Measurements from ENCODE around the gene CLEC20A. TPM values are rescaled to one million over a fixed set of nuclear protein-coding genes. Genes with fewer than 3 reads are reported as not detected.
A peak's percentile ranks its signal among the peaks of the same experiment; 100 is the strongest.

CLEC20A gene
- total RNA-seq, 8 experiments from 2014 or later = 0.21 to 3.1 (median 0.50) TPM; not detected in 2

DNA sequence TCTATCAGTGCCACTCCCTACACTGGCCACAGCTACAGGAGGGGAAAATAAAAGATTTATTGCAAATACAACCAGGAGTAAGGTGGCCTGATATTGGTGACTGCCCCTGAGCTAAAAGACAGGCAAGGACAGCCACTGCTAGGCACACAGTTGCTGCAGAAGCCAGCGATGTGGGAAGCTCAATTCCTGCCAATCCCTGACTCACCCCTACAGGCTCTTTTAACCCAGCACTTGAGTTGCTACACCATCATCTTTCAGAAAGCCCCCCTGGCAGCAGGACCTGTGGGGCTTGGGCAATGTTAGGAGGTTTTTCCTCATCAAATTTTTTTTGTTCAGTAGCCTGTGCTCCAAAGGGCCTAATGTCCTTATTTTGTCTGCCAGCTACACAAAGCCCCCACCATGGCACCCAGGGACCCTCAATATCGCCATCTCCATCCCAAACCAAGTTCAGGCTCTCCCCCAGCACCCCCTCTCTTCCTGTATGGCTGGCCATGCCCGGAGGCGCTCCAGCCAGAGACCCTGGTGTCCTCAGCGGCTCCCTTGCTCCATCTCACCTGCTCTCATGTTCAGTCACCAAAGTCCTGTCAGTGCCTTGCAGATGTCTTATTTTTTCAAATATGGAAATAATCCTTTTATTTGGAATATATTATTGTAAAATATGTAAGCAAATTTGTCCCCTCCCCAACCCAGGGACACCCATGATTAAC lies 13.4 kb downstream of the CLEC20A start:
- H3K4me1 ChIP-seq (replicated peaks in 1 of 2) = no peaks in the 10 kb centered on the region
- no peak overlapping the region for H3K4me3 ChIP-seq
- in situ Hi-C loops (cut with MboI; ENCODE audit: low pct_unique_long_range_greater_than_20kb in 2 of 9, low sequenced_read_pairs in 9 of 9, unreplicated experiment in 9 of 9) = no loop called here
- 75 to 100% (median 97%) methylated on average over 1 to 5 of the region's 5 CpGs; no CpG with 5 or more reads in 3 of the 10 experiments for WGBS, 10 experiments
- H3K27ac ChIP-seq = no peak overlapping the region
- ATAC-seq (replicated peaks in 6 of 8) = peak in 1 of 8 experiments; percentile 19

GRCh38 chr1:178477841-178478240 lies 18.9 kb downstream of the CLEC20A start:
- WGBS, 10 experiments = 43 to 91% (median 58%) methylated on average over 1 of the region's 1 CpG; no CpG with 5 or more reads in 1 of the 10 experiments
- H3K27ac ChIP-seq = no peak overlapping the region
- in situ Hi-C loops (cut with MboI; ENCODE audit: low pct_unique_long_range_greater_than_20kb in 2 of 9, low sequenced_read_pairs in 9 of 9, unreplicated experiment in 9 of 9) = no loop called here
- ATAC-seq (replicated peaks in 6 of 8) = peak in 1 of 8 experiments; percentile 25
- no peak overlapping the region for H3K4me3 ChIP-seq
- H3K4me1 ChIP-seq (replicated peaks in 1 of 2) = no peaks in the 10 kb centered on the region

DNA sequence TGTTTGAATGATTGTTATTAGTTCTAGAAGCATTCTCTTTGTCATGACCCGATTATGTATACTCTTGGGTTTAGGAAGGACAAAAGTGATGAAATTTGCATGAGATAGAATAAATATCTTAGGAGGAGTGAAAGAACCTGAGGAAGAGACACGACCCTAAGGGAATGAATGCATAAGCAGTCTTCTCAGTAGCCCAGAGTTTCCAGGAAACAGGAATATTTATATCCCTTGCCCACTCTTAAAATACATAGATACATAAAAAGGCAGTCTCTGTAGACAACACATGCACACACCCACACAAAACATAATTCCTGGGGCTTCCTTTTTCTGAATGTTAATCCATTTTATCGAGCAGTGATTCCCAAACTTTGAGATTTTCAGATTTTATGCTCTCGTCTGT lies 19.4 kb downstream of the CLEC20A start:
- in situ Hi-C loops (cut with MboI; ENCODE audit: low pct_unique_long_range_greater_than_20kb in 2 of 9, low sequenced_read_pairs in 9 of 9, unreplicated experiment in 9 of 9) = no loop called here
- H3K27ac ChIP-seq = no peak overlapping the region
- peak in 3 of 8 experiments; percentile 81 to 99 (median 87) for ATAC-seq (replicated peaks in 6 of 8)
- WGBS, 10 experiments = 21 to 87% (median 68%) methylated on average over 2 to 4 of the region's 4 CpGs
- H3K4me1 ChIP-seq (replicated peaks in 1 of 2) = no peaks in the 10 kb centered on the region
- H3K4me3 ChIP-seq = no peak overlapping the region

- Histone ChIP-seq H3K4me1 (replicated peaks in 1 of 2) (no peaks in the 10 kb centered on the region), H3K27ac (no peak overlapping the region), H3K4me3 (no peak overlapping the region)
- in situ Hi-C loops (cut with MboI; ENCODE audit: low pct_unique_long_range_greater_than_20kb in 2 of 9, low sequenced_read_pairs in 9 of 9, unreplicated experiment in 9 of 9) = no loop called here
- ATAC-seq (replicated peaks in 6 of 8) = no peak
Observed at GRCh38 chr1:178472531-178472930, 24.2 kb downstream of the CLEC20A start.

- 54 to 98% (median 90%) methylated on average over 1 to 5 of the region's 5 CpGs for WGBS, 10 experiments
- in situ Hi-C loops (cut with MboI; ENCODE audit: low pct_unique_long_range_greater_than_20kb in 2 of 9, low sequenced_read_pairs in 9 of 9, unreplicated experiment in 9 of 9) = no loop called here
- no peak overlapping the region for H3K4me3 ChIP-seq
- peak in 1 of 8 experiments; percentile 74 for ATAC-seq (replicated peaks in 6 of 8)
- no peak overlapping the region for H3K27ac ChIP-seq
- no peaks in the 10 kb centered on the region for H3K4me1 ChIP-seq (replicated peaks in 1 of 2)
Observed at GRCh38 chr1:178470411-178470960, 26.3 kb downstream of the CLEC20A start.

DNA sequence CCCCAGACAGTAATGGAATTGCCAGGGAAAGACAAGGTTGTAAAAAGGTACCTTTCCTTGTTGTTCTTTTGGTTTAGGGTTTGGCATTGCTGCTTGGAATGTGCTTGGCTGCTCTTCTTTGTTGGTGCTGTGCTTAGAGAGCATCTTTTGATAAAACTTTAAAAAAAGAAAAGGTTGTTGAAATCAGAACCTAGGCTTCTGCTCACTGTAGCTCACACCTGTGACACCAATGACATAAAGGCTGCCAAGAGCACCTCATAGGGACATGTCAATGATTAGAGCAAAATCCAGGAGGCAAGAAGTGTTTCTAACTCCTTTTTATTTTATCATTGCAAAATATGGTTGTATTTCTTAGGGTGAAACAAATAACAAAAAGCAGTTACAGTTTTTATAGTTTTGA lies 28.9 kb downstream of the CLEC20A start:
- ATAC-seq (replicated peaks in 6 of 8) = no peak
- Histone ChIP-seq H3K4me3 (no peak overlapping the region), H3K4me1 (replicated peaks in 1 of 2) (no peaks in the 10 kb centered on the region), H3K27ac (no peak overlapping the region)
- in situ Hi-C loops (cut with MboI; ENCODE audit: low pct_unique_long_range_greater_than_20kb in 2 of 9, low sequenced_read_pairs in 9 of 9, unreplicated experiment in 9 of 9) = no loop called here

GRCh38 chr1:178465011-178465410 lies 31.8 kb downstream of the CLEC20A start:
- in situ Hi-C loops (cut with MboI; ENCODE audit: low pct_unique_long_range_greater_than_20kb in 2 of 9, low sequenced_read_pairs in 9 of 9, unreplicated experiment in 9 of 9) = no loop called here
- Histone ChIP-seq H3K4me1 (replicated peaks in 1 of 2) (peaks cover 0 to 11% of the 10 kb centered on the region in 2 donors), H3K27ac (no peak overlapping the region), H3K4me3 (no peak overlapping the region)
- ATAC-seq (replicated peaks in 6 of 8) = peak in 2 of 8 experiments; percentile 4 to 62

GRCh38 chr1:178464566-178464965 lies 32.2 kb downstream of the CLEC20A start:
- no peak overlapping the region for H3K4me3 ChIP-seq
- in situ Hi-C loops (cut with MboI; ENCODE audit: low pct_unique_long_range_greater_than_20kb in 2 of 9, low sequenced_read_pairs in 9 of 9, unreplicated experiment in 9 of 9) = no loop called here
- H3K4me1 ChIP-seq (replicated peaks in 1 of 2) = peaks cover 0 to 11% of the 10 kb centered on the region in 2 donors
- no peak for ATAC-seq (replicated peaks in 6 of 8)
- no peak overlapping the region for H3K27ac ChIP-seq

DNA sequence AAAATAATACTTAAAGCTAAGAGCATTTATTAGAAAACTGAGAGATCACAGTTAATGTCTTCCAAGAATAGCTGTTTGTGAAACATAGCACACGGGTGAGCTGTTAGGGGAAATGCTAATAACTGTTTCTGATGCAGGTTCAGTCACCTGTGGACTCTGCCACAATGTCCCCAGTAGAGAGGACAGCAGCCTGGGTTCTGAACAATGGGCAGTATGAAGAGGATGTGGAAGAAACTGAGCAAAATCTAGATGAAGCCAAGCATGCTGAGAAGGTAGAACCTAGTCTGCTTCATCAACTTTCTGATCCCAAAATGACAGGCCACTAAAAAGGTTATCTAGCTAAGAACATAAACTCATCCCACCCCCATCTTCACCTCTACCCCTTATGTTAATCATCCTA lies 32.6 kb downstream of the CLEC20A start:
- in situ Hi-C loops (cut with MboI; ENCODE audit: low pct_unique_long_range_greater_than_20kb in 2 of 9, low sequenced_read_pairs in 9 of 9, unreplicated experiment in 9 of 9) = no loop called here
- no peak overlapping the region for H3K27ac ChIP-seq
- ATAC-seq (replicated peaks in 6 of 8) = no peak
- WGBS, 10 experiments = 67 to 100% (median 83%) methylated on average over 1 of the region's 1 CpG; no CpG with 5 or more reads in 3 of the 10 experiments
- no peak overlapping the region for H3K4me3 ChIP-seq
- H3K4me1 ChIP-seq (replicated peaks in 1 of 2) = peaks cover 0 to 11% of the 10 kb centered on the region in 2 donors

DNA sequence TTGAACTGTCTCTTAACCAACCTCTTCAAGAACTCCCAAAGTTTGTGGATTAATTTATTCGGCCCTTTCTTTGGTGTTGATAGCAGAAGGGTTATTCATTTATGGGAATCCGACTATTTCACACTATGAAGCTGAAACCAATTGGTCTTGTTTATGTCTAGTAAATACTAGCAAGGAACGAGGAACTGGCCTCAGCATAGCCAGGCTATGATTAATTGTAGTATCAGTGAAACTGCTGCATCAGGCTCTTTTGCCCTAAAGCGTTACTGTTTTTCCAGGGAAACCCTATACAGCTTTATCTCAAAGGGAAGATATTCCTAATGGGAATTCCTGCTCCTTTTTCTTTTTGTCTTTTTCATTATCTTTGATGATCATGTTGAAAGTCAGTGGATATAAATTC lies 35.1 kb downstream of the CLEC20A start:
- in situ Hi-C loops (cut with MboI; ENCODE audit: low pct_unique_long_range_greater_than_20kb in 2 of 9, low sequenced_read_pairs in 9 of 9, unreplicated experiment in 9 of 9) = no loop called here
- 40 to 94% (median 69%) methylated on average over 1 to 4 of the region's 4 CpGs; no CpG with 5 or more reads in 1 of the 10 experiments for WGBS, 10 experiments
- H3K4me1 ChIP-seq (replicated peaks in 1 of 2) = peaks cover 0 to 11% of the 10 kb centered on the region in 2 donors
- no peak overlapping the region for H3K4me3 ChIP-seq
- ATAC-seq (replicated peaks in 6 of 8) = peak in 3 of 8 experiments; percentile 36 to 56 (median 56)
- no peak overlapping the region for H3K27ac ChIP-seq

DNA sequence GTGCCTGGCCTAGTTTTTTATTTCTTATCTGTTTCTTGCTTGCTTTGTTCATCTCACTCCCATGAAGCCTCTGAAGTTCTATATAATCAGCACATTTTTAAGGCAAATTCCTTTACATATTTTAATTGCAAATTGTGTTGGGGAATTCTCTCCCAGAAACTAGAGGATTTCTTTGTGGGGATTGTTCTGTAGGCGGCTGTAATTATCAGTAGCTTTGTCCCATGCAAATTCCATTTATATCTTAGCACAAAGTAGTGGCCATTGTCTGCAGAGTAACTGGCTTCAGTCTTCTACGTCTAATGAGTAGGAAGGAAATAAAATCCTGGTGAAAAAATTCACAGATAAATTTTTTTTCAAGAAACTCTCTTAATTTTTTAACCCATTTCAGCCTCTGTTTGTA lies 35.7 kb downstream of the CLEC20A start:
- ATAC-seq (replicated peaks in 6 of 8) = peak in 3 of 8 experiments; percentile 30 to 43 (median 35)
- peaks cover 0 to 11% of the 10 kb centered on the region in 2 donors for H3K4me1 ChIP-seq (replicated peaks in 1 of 2)
- in situ Hi-C loops (cut with MboI; ENCODE audit: low pct_unique_long_range_greater_than_20kb in 2 of 9, low sequenced_read_pairs in 9 of 9, unreplicated experiment in 9 of 9) = no loop called here
- 46 to 100% (median 73%) methylated on average over 1 to 2 of the region's 2 CpGs for WGBS, 10 experiments
- no peak overlapping the region for H3K27ac ChIP-seq
- H3K4me3 ChIP-seq = no peak overlapping the region

DNA sequence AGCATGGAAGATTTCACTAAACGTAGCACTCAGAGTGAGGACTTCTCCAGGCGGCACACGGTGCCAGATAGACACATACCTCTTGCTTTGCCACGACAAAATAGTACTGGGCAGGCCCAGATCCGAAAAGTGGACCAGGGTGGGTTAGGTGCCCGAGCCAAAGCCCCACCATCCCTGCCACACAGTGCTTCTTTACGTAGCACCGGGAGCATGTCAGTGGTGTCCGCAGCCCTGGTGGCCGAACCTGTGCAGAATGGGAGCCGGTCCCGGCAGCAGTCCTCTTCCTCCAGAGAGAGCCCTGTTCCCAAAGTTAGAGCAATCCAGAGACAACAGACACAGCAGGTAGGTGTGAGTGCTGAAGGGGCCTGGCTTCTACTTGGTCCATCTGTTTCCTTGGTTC lies 38.6 kb downstream of the CLEC20A start:
- WGBS, 10 experiments = 98 to 100% (median 98%) methylated on average over 5 to 11 of the region's 12 CpGs; no CpG with 5 or more reads in 5 of the 10 experiments
- Histone ChIP-seq H3K4me3 (no peak overlapping the region), H3K27ac (no peak overlapping the region), H3K4me1 (replicated peaks in 1 of 2) (peaks cover 0 to 11% of the 10 kb centered on the region in 2 donors)
- in situ Hi-C loops (cut with MboI; ENCODE audit: low pct_unique_long_range_greater_than_20kb in 2 of 9, low sequenced_read_pairs in 9 of 9, unreplicated experiment in 9 of 9) = no loop called here
- no peak for ATAC-seq (replicated peaks in 6 of 8)

DNA sequence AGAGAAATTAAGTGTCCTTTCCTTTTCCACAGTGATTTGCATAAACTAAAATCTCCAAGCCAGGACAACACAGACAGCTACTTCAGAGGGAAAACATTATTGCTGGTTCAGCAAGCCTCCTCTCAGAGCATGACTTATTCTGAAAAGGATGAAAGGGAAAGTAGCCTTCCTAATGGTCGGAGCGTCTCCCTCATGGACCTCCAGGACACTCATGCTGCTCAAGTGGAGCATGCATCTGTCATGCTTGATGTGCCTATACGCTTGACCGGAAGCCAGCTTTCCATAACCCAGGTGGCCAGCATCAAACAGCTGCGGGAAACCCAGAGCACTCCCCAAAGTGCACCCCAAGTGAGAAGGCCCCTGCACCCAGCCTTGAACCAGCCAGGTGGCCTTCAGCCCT lies 39.1 kb downstream of the CLEC20A start:
- Histone ChIP-seq H3K27ac (no peak overlapping the region), H3K4me1 (replicated peaks in 1 of 2) (peaks cover 0 to 11% of the 10 kb centered on the region in 2 donors), H3K4me3 (no peak overlapping the region)
- 78 to 100% (median 93%) methylated on average over 2 to 5 of the region's 5 CpGs; no CpG with 5 or more reads in 5 of the 10 experiments for WGBS, 10 experiments
- no peak for ATAC-seq (replicated peaks in 6 of 8)
- in situ Hi-C loops (cut with MboI; ENCODE audit: low pct_unique_long_range_greater_than_20kb in 2 of 9, low sequenced_read_pairs in 9 of 9, unreplicated experiment in 9 of 9) = no loop called here

- H3K4me1 ChIP-seq (replicated peaks in 1 of 2) = peaks cover 0 to 5% of the 10 kb centered on the region in 2 donors
- H3K27ac ChIP-seq = no peak overlapping the region
- in situ Hi-C loops (cut with MboI; ENCODE audit: low pct_unique_long_range_greater_than_20kb in 2 of 9, low sequenced_read_pairs in 9 of 9, unreplicated experiment in 9 of 9) = no loop called here
- no peak for ATAC-seq (replicated peaks in 6 of 8)
- 90 to 100% (median 93%) methylated on average over 1 to 13 of the region's 13 CpGs for WGBS, 10 experiments
- H3K4me3 ChIP-seq = no peak overlapping the region
Observed at GRCh38 chr1:178456472-178456871, 40.3 kb downstream of the CLEC20A start.

Measured in motor neuron (in vitro differentiated cells).